SK-N-SH (cell line): ENCODE measurements around the gene KCNQ2. TPM values are rescaled to one million over a fixed set of nuclear protein-coding genes. Genes with fewer than 3 reads are reported as not detected.
A peak's percentile ranks its signal among the peaks of the same experiment; 100 is the strongest.

ENCODE experiments used
- CTCF ChIA-PET: fragments of 300-600, 350-600 bp; formaldehyde crosslinking; extraction: SDS; loops from one replicate; lab custom pipeline; 2021; lab: Yijun Ruan, JAX
- POLR2A ChIA-PET: fragments of 350-600 bp; sonication (Branson Sonifier 250); formaldehyde crosslinking; extraction: SDS; loops from one replicate; lab custom pipeline; 2020; ENCODE audit warnings: antibody characterized with exemption, inconsistent platforms; lab: Yijun Ruan, JAX
- DNase-seq: peaks from one replicate; pipeline ENCODE4 v3.0.0; 2012
- H2AFZ ChIP-seq: fragments of 200-600 bp; sonication (generic); 2 replicates; pipeline ENCODE4 v1.8.1; 2016; ENCODE audit warnings: antibody characterized with exemption, mild to moderate bottlenecking, low read depth
- H3F3A ChIP-seq: fragments of 200-600 bp; sonication (generic); replicated peaks from 2 replicates; pipeline ENCODE3; 2016; ENCODE audit warnings: antibody characterized with exemption, mild to moderate bottlenecking; ENCODE audit not compliant: insufficient read depth
- H3K27ac ChIP-seq, 2 experiments: fragments of 200-500 bp in 1 of 2; fragments of 200-600 bp in 1 of 2; sonication (Bioruptor generic) in 1 of 2; sonication (generic), shearing (Covaris generic) in 1 of 2; 2 replicates each; pipeline versions ENCODE4 v1.5.1 to v1.6.1; 2014 to 2016; ENCODE audit warnings: low read depth in 2 of 2, inconsistent platforms in 1 of 2, low read length in 1 of 2, mild to moderate bottlenecking in 1 of 2, mixed read lengths in 1 of 2
- H3K27me3 ChIP-seq: fragments of 200-600 bp; sonication (generic), shearing (Covaris generic); 2 replicates; pipeline ENCODE4 v1.6.1; 2016; ENCODE audit warnings: mixed run types; ENCODE audit not compliant: insufficient read depth
- H3K36me3 ChIP-seq, 2 experiments: fragments of 200-500 bp in 1 of 2; fragments of 200-600 bp in 1 of 2; sonication (Bioruptor generic) in 1 of 2; sonication (generic) in 1 of 2; replicated peaks in 1 of 2; 2 replicates each; pipeline versions ENCODE3 to v1.5.1; 2014 to 2016; ENCODE audit warnings: low read length in 1 of 2, mild to moderate bottlenecking in 1 of 2; ENCODE audit not compliant: insufficient read depth in 2 of 2, control insufficient read depth in 1 of 2
- H3K4me1 ChIP-seq, 2 experiments: fragments of 200-500 bp in 1 of 2; fragments of 200-600 bp in 1 of 2; sonication (Bioruptor generic) in 1 of 2; sonication (generic), shearing (Covaris generic) in 1 of 2; 2 replicates each; pipeline versions ENCODE4 v1.5.1 to v1.6.1; 2014 to 2016; ENCODE audit warnings: low read depth in 1 of 2, low read length in 1 of 2, mixed run types in 1 of 2; ENCODE audit not compliant: insufficient read depth in 2 of 2, control insufficient read depth in 1 of 2
- H3K4me2 ChIP-seq: fragments of 200-600 bp; sonication (generic), shearing (Covaris generic); 2 replicates; pipeline ENCODE4 v1.6.1; 2017; ENCODE audit warnings: mixed run types
- H3K4me3 ChIP-seq, 2 experiments: fragments of 200-500 bp in 1 of 2; fragments of 200-600 bp in 1 of 2; sonication (Bioruptor generic) in 1 of 2; sonication (generic), shearing (Covaris generic) in 1 of 2; 2 replicates each; pipeline versions ENCODE4 v1.5.1 to v1.8.1; 2014 to 2016; ENCODE audit warnings: low read depth in 2 of 2, inconsistent platforms in 1 of 2, low read length in 1 of 2, mild to moderate bottlenecking in 1 of 2, mixed read lengths in 1 of 2, moderate library complexity in 1 of 2
- H3K79me2 ChIP-seq: fragments of 200-600 bp; sonication (generic); 2 replicates; pipeline ENCODE4 v1.8.1; 2017; ENCODE audit warnings: mild to moderate bottlenecking; ENCODE audit not compliant: insufficient read depth
- H3K9ac ChIP-seq: fragments of 200-600 bp; sonication (generic); 2 replicates; pipeline ENCODE4 v1.6.1; 2017; ENCODE audit warnings: mixed run types
- H3K9me2 ChIP-seq: fragments of 200-600 bp; sonication (generic); 2 replicates; pipeline ENCODE4 v1.6.1; 2017; ENCODE audit warnings: mixed run types
- H3K9me3 ChIP-seq: fragments of 200-600 bp; sonication (generic); 2 replicates; pipeline ENCODE4 v1.6.1; 2017; ENCODE audit warnings: mixed run types, mild to moderate bottlenecking, moderate library complexity
- H4K20me1 ChIP-seq: fragments of 200-600 bp; sonication (generic); 2 replicates; pipeline ENCODE4 v1.6.1; 2017; ENCODE audit warnings: mild to moderate bottlenecking, mixed run types; ENCODE audit not compliant: insufficient read depth
- EP300 ChIP-seq, 2 experiments: IDR thresholded peaks; 2 replicates each; pipeline versions ENCODE4 v1.4.0 to v1.6.1; 2012; ENCODE audit warnings: borderline replicate concordance in 1 of 2, low read depth in 1 of 2, low read length in 1 of 2
- EZH2phosphoT487 ChIP-seq: fragments of 200-600 bp; sonication (generic); IDR thresholded peaks from 2 replicates; pipeline ENCODE4 v1.6.1; 2017; ENCODE audit warnings: low read depth, mixed run types, mild to moderate bottlenecking, antibody characterized with exemption, moderate library complexity, borderline replicate concordance
- FOSL2 ChIP-seq: IDR thresholded peaks from 2 replicates; pipeline ENCODE4 v1.4.0; 2012; ENCODE audit warnings: low read depth, mild to moderate bottlenecking, moderate library complexity, borderline replicate concordance
- FOXJ3 ChIP-seq: sonication (generic); formaldehyde crosslinking; IDR thresholded peaks from 2 replicates; pipeline ENCODE4 v1.5.1; 2020; ENCODE audit warnings: mild to moderate bottlenecking, missing genetic modification reagents
- FOXM1 ChIP-seq: IDR thresholded peaks from 2 replicates; pipeline ENCODE4 v1.4.0; 2012; ENCODE audit warnings: low read depth, mild to moderate bottlenecking
- GABPA ChIP-seq: IDR thresholded peaks from 2 replicates; pipeline ENCODE4 v1.4.0; 2012; ENCODE audit warnings: low read depth, mild to moderate bottlenecking
- MXI1 ChIP-seq: IDR thresholded peaks from 2 replicates; pipeline ENCODE4 v1.6.1; 2012; ENCODE audit warnings: mild to moderate bottlenecking, low read depth, low read length, improper control_type of control experiment
- POLR2AphosphoS5 ChIP-seq: IDR thresholded peaks from 2 replicates; pipeline ENCODE4 v1.6.1; 2012; ENCODE audit warnings: low read depth, low read length
- TEAD4 ChIP-seq: IDR thresholded peaks from 2 replicates; pipeline ENCODE4 v1.4.0; 2012; ENCODE audit warnings: mild to moderate bottlenecking, borderline replicate concordance; ENCODE audit not compliant: insufficient read depth
- YY1 ChIP-seq: IDR thresholded peaks from 2 replicates; pipeline ENCODE4 v1.4.0; 2012; ENCODE audit warnings: low read depth, mild to moderate bottlenecking
- WGBS: methylation state at CpG from one replicate; pipeline ENCODE4 v1.1.6; 2017; ENCODE audit warnings: low lambda C conversion rate; 5-methylcytosine and 5-hydroxymethylcytosine counted together
- polyA plus RNA-seq, 3 experiments: library from polyadenylated mRNA; depleted of rRNA; stranded (reverse); fragments of >200 nt; gene quantifications; 2 replicates each; pipeline ENCODE4 v1.2.3, GENCODE V29; 2012
- TF ChIP-seq, protein P1 (sequence below): fragments of 200-600 bp; sonication (generic); IDR thresholded peaks from 2 replicates; pipeline ENCODE4 v1.6.1; 2017; ENCODE audit warnings: antibody characterized with exemption, mild to moderate bottlenecking, moderate library complexity
- TF ChIP-seq, protein P2 (sequence below): IDR thresholded peaks from 2 replicates; pipeline ENCODE4 v1.4.0; 2012; ENCODE audit warnings: low read depth
- TF ChIP-seq, protein P3 (sequence below): fragments of 150-350 bp; IDR thresholded peaks from 2 replicates; pipeline ENCODE4 v1.6.1; 2017; ENCODE audit warnings: antibody characterized with exemption, low read length, low read depth, borderline replicate concordance

Gene KCNQ2
- polyA plus RNA-seq, 1 of the 3 experiments (the other 2 are of a cell fraction), result 3.9 TPM

DNA sequence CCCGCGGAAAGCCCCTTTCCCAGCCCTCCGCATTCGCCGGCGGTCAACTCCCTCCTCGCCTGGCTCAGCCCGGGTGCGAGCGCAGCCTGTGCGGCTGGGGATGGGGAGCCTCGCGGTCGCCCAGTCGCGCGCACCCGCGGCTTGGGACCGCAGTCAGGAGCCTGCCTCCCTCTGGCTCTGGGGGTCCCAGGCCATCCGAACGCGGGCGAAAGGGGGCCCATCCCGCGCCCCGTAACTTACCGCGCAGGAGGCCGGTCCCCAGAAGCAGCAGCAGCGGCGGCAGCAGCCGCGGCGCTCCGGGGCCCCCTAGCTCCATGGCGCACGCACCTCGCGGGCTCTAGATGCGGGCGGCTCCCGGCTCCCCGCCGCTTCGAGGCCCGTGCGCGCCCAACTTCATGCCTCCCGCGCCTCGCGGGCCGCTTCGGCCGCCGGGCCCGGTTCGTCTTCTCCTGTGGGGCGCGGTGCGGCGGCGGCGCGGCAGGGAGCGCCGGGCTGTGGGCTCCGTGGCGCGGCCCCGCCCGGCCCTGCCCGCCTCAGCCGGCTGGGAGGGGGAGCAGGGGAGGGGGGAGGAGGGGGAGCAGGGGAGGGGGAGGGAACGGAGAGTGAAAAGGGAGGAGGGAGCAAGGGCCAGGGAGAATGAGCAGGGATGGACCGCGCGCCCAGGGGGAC is 111.5 kb downstream of the KCNQ2 start, which contains the start of gene CHRNA4:
TSS of gene CHRNA4 (minus strand) at position 500 of the 669 bp plus-strand sequence. CDS start at position 316, 184 bp downstream.
- Histone ChIP-seq H3K27me3 (no peaks in the 10 kb centered on the region), H3K79me2 (no peaks in the 10 kb centered on the region), H3K9ac (no peak within 1 kb of the TSS), H3K9me3 (no peaks in the 10 kb centered on the region), H3K4me2 (no peak within 1 kb of the TSS), H3K4me1 (no peaks in the 10 kb centered on the region; a peak in 1 of 4 replicates), H3F3A (no peaks in the 10 kb centered on the region), H3K27ac (no peak within 1 kb of the TSS), H3K4me3 (no peak within 1 kb of the TSS), H3K9me2 (no peaks in the 10 kb centered on the region), H2AFZ (no peak within 1 kb of the TSS), H4K20me1 (no peaks in the 10 kb centered on the region), H3K36me3 (no peaks in the 10 kb centered on the region)
- CTCF ChIA-PET, result interaction anchor here (0.7 to 7.3 kb wide), 4 partner anchors 17 to 52 kb away, joined by 3 to 39 read pairs (median 17); no protein-coding TSS in a partner anchor
- WGBS, result 12% methylated on average over 42 of the region's 79 CpGs
- TF ChIP-seq POLR2AphosphoS5, result no peak
- no peak for TF ChIP-seq FOXJ3 (CRISPR knock-in tag)
- TF ChIP-seq, protein P1, sequence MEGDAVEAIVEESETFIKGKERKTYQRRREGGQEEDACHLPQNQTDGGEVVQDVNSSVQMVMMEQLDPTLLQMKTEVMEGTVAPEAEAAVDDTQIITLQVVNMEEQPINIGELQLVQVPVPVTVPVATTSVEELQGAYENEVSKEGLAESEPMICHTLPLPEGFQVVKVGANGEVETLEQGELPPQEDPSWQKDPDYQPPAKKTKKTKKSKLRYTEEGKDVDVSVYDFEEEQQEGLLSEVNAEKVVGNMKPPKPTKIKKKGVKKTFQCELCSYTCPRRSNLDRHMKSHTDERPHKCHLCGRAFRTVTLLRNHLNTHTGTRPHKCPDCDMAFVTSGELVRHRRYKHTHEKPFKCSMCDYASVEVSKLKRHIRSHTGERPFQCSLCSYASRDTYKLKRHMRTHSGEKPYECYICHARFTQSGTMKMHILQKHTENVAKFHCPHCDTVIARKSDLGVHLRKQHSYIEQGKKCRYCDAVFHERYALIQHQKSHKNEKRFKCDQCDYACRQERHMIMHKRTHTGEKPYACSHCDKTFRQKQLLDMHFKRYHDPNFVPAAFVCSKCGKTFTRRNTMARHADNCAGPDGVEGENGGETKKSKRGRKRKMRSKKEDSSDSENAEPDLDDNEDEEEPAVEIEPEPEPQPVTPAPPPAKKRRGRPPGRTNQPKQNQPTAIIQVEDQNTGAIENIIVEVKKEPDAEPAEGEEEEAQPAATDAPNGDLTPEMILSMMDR, result no peak
- TF ChIP-seq, protein P2, sequence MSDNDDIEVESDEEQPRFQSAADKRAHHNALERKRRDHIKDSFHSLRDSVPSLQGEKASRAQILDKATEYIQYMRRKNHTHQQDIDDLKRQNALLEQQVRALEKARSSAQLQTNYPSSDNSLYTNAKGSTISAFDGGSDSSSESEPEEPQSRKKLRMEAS, result no peak
- POLR2A ChIA-PET, result no interaction called here
- peak; percentile 68 for DNase-seq

DNA sequence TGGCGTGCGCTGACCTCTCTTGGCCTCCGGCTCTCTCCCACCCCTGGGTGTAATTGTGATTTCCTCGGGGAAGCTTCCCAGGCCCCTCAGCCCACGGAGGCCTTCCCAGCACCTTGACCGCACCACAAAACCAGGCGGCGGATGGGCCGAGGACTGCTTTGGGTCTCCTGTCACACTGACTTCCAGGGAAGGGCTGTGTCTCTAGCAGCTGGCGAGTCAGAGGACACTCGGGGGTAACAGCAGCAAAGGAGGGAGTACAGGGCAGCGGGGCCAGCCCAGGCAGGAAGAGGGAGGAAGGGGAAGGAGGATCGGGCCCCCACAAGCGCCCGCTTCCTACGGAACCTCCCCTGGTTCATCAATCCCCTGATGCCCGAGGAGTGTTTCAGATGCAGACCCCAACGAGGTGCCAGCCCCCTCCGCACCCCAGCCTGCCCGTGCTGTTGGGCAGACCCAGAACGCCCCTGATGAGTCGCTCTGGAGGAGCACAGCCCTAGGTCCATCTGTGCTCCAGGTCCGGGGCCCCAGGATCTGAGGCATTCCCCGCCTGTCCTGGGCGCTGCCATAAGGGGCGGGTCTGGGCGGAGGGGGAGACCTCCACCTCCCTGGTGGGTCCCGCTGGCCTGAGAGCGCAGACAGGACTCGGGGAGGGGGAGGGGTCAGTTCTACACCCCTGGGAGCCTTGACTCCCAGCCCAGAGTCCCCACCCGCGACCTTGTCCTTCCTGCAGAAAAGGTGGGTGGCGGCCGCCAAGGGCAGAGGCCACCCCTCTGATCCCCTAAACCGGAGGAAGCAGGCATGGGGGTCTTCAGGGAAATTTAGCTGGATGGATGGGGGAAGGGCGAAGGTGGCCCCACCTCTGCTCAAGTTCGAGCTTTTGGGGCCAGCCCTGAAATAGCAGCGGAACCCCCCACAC is 112.3 kb downstream of the KCNQ2 start:
- no peaks in the 10 kb centered on the region for H4K20me1 ChIP-seq
- no peaks in the 10 kb centered on the region for H3F3A ChIP-seq
- no peak overlapping the region for H3K9ac ChIP-seq
- no peak for DNase-seq
- no peaks in the 10 kb centered on the region for H3K27me3 ChIP-seq
- H3K4me1 ChIP-seq, result no peaks in the 10 kb centered on the region; a peak in 1 of 4 replicates
- H3K9me2 ChIP-seq, result no peaks in the 10 kb centered on the region
- no peak overlapping the region for H3K4me3 ChIP-seq
- H3K79me2 ChIP-seq, result no peaks in the 10 kb centered on the region
- H3K9me3 ChIP-seq, result no peaks in the 10 kb centered on the region
- ChIA-PET CTCF (interaction anchor here (0.7 to 7.3 kb wide), 4 partner anchors 17 to 52 kb away, joined by 3 to 39 read pairs (median 17); no protein-coding TSS in a partner anchor), POLR2A (no interaction called here)
- no peaks in the 10 kb centered on the region for H3K36me3 ChIP-seq
- H3K27ac ChIP-seq, result no peak overlapping the region
- H2AFZ ChIP-seq, result no peak overlapping the region
- H3K4me2 ChIP-seq, result no peak overlapping the region
- TF ChIP-seq, protein P2, result no peak
- TF ChIP-seq, protein P3, sequence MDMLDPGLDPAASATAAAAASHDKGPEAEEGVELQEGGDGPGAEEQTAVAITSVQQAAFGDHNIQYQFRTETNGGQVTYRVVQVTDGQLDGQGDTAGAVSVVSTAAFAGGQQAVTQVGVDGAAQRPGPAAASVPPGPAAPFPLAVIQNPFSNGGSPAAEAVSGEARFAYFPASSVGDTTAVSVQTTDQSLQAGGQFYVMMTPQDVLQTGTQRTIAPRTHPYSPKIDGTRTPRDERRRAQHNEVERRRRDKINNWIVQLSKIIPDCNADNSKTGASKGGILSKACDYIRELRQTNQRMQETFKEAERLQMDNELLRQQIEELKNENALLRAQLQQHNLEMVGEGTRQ, result no peak
- no peak for TF ChIP-seq MXI1
- TF ChIP-seq TEAD4, result no peak
- no peak for TF ChIP-seq YY1
- TF ChIP-seq EP300 (IDR thresholded peaks at IDR 0.05; ENCODE audit: borderline replicate concordance in 1 of 2, low read depth in 1 of 2, low read length in 1 of 2), result no peak
- TF ChIP-seq FOXJ3 (CRISPR knock-in tag), result no peak
- TF ChIP-seq EZH2phosphoT487, result no peak
- TF ChIP-seq GABPA, result no peak
- no peak for TF ChIP-seq FOXM1
- no peak for TF ChIP-seq FOSL2
- WGBS, result 55% methylated on average over 21 of the region's 38 CpGs
